ENCODE data around the gene PPP5C.
A peak's percentile ranks its signal among the peaks of the same experiment; 100 is the strongest.
"Not testable (repeated sequence)": the region's sequence is repeated elsewhere in the genome, so short reads cannot be mapped to it uniquely, and the experiment has no call there.

PPP5C gene

DNA sequence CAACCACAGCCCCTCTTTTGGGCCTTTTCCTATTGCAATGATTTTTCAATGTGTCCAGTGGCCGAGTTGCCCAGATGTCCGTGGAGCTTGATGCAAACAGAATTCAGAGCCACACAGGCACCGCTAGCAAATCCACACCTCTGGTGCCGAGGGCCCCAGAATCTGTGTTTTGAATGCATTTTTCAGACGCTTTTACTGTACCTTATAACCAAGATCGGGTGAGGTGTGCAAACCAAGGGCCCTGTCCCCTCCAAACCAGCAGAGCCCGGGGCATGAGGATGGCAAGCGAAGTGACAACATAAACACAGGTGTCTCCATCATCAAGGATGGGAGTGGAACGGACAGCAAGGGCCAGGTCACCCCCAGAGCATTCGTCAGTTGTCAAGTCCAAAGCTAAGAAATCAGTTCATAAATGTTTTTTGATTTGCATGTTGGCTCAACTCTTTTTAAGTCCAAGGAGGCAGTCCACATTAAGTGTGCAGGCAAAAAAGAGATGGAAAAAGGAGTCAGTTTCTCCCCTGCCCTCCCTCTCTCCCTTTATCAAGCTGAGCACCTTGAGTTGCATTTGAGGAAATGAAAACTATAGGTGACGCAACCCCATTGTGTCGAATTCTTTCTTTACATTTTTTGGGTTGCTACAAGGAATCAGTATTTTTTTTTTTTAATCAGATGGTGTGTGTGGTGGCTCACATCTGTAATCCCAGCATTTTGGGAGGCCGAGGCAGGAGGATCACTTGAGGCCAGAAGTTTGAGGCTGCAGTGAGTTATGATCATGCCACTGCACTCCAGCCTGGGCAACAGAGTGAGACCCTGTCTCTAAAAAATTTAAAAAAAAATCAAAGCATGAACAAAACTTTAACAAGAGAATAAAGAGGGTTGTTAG is 63.6 kb downstream of the PPP5C start:
- no peak for DNase-seq (ENCODE audit: low spot score)

GRCh38 chr19:46411088-46411924 is 64.4 kb downstream of the PPP5C start:
- DNase-seq (ENCODE audit: low spot score): no peak

GRCh38 chr19:46411925-46412649 is 65.2 kb downstream of the PPP5C start:
- no peak for DNase-seq (ENCODE audit: low spot score)

DNA sequence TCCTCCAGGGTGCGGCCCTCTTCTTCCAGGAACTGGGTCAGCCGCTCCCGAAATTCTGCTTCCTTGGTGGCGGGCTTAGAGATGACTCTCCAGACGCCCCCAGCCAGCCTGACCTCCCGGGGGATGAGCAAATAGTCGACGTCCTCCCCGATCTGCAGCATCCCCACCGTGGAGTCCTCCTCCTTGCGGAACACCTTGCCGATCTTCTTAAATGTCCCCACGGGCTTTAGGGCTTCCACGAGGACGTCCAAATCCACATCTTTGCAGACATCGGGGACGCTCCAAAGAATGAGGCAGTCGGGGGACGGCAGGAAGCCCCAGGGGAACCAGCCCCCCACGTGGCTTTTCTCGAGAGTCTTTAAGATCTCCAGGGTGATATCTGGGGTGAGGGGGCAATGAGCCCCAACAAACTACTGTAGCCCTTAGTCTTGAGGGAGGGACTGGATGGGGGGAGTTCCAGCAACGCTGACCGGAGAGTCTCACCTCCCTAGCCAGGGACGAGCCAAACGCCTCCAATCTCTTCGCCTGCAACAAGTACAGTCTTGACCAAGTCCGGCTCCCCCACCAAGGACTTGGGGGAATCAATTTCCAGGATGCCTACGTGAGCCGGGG is 65.9 kb downstream of the PPP5C start:
- DNase-seq (ENCODE audit: low spot score): no peak

- DNase-seq (ENCODE audit: low spot score): peak; percentile 70
Measured at GRCh38 chr19:46413262-46414031, 66.6 kb downstream of the PPP5C start, which contains the start of gene CCDC8. CCDC8 (minus strand) TSS chr19:46413564; CDS start chr19:46412810, 754 bp downstream.

GRCh38 chr19:46414899-46415298 is 68.0 kb downstream of the PPP5C start:
- DNase-seq (ENCODE audit: low spot score): not testable (repeated sequence)

GRCh38 chr19:46415804-46416709 is 69.2 kb downstream of the PPP5C start:
- peak; percentile 93 for DNase-seq (ENCODE audit: low spot score)

DNA sequence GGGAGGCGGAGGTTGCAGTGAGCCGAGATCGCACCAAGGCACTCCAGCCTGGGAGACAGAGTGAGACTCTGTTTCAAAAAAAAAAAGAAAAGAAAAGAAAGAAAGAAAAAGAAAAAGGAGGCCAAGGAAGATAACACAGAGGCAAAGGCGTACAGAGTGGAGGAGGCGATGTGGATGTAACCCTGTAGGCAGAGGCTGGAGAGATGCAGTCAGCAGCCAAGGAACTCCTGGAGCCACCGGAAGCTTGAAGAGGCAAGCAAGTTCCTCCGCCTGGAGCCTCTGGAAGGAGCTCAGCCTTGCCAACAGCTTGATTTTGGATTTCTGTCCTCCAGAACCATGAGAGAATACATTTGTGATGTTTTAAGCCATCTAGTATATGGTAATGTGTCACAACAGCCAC is 73.2 kb downstream of the PPP5C start:
- DNase-seq (ENCODE audit: low spot score): no peak

DNA sequence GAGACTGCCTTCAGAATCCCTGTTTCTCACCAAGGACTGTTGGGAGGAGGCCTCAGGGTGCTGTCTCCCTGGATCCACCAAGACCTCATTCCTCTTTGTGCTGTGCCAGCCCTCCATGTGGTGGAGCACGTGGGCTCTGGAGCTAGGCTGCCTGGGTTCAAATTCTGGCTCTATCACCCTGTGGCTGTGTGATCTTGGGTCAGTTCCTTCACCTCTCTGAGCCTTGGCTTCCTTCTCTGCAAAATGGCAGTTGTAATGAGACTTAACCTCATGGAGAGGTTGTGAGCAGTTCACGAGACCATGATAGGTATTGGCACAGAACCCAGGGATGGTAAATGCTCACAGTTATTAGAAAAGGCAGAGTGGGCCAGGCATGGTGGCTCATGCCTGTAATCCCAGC is 75.5 kb downstream of the PPP5C start:
- DNase-seq (ENCODE audit: low spot score): no peak

- DNase-seq (ENCODE audit: low spot score): no peak
Measured at GRCh38 chr19:46423188-46423587, 76.3 kb downstream of the PPP5C start.

DNA sequence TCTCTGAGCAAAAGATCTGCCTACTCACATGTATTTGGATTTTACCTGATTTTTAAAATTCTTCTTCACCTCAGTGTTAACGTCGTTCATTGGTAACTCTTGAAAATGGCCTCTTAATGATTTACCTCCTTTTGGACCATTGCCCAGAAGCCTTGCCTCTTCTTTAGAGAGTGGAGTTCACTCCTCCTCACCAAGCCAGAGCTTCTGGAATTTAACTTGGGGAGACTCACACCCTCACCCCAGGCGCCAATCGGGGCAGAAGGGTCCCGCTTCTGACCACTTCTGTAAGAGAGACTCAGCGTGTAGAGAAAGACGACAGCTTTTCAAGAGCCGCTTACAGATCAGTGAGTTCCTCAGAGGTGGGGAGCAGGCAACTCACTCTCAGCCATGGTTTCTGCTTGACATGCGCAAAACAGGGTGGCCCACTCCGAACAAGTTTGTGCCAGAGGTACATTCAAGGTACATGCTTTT is 79.2 kb downstream of the PPP5C start:
- DNase-seq (ENCODE audit: low spot score): no peak

- DNase-seq (ENCODE audit: low spot score): peak; percentile 94
Measured at GRCh38 chr19:46426506-46427162, 79.7 kb downstream of the PPP5C start.

DNA sequence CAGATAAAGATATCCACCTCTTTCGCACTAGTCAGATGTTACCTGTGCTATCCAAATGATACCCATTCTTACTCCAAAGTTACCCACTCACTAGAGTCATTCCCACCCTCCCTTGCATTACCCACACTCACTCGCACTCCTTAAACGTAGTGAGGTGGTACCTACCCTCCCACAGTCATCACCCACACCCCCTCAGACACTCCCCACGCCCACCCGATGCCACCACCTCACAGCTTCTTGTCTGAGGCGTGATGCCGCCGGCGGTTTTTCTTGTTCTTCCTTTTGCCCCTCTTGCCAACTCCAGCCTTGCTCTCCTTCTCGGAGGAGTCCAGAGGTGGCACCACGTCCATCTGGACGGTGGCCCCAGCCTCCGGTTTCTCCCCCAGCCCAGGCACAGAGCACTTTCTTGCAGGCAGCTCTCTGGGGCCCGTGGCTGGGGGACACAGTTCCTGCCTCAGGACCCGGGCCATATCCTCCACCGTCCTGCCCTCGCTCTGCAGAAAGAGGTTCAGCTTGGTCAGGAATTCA is 80.7 kb downstream of the PPP5C start:
- DNase-seq (ENCODE audit: low spot score): no peak

DNA sequence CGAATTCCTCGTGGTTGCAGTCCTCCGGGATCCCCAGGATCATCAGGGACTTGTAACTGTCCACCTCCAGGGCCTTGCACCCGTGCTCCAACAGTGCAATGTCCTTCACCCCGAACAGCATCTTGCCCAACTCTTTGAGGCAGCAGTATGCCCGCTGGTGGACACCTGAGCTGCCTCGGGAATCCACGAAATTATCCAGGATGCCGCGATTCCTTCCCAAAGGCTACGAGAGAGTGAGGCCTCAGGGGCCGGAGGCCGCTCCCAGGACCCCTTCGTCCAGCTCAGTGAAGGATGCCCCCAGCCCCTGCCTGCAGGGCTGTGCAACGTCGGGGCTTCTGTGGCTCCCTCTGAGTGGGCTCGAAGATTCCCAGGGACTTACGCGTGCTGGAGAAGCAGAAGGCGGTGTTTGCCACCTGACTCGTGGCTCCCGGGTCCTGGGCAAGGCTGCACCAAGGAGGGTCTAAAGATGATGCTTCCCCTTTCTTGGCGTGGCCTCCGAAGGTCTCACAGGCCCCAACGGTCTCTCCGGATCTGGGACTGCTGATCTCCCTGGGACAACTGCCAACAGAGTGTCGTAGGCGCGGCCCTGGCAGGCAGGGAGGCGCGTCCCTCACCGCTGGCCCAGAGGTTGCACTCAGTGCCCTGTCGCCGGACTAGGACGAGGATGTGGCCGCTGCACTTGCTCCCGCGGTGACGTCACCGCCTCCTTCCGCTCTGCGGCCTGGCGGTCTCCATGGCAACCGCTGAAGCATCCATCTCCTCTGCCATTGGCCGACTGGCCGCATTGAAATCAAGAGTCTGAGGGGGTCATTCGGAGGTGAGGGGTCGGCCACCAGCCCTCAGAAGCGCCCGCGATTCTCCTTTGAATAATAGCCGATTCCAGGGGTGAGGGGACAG is 81.6 kb downstream of the PPP5C start, which contains the start of gene PNMA8C:
Gene PNMA8C (minus strand): TSS at position 698 of the 897 bp plus-strand sequence. CDS start 577 bp downstream, at position 121.
- peak; percentile 71 for DNase-seq (ENCODE audit: low spot score)

DNA sequence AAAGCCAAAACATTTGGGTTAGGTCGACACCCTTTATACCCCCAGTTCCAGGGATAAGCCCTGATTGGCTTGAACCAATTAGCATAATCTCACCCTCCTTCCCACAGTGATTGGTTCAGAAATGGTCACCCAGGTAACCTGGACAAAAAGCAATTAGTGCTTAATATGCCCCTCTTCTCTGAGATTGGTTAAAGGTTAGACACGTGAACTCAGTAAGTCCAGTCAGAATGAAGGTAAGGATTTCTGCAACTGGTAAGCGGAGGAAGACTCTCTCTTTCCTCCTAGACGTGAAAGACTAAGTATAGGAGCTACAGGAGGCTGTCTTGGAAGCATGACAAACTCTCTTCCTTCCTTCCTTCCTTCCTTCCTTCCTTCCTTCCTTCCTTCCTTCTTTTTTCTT is 83.1 kb downstream of the PPP5C start:
- DNase-seq (ENCODE audit: low spot score): no peak

- DNase-seq (ENCODE audit: low spot score): no peak
Measured at GRCh38 chr19:46431824-46432223, 84.9 kb downstream of the PPP5C start.

DNA sequence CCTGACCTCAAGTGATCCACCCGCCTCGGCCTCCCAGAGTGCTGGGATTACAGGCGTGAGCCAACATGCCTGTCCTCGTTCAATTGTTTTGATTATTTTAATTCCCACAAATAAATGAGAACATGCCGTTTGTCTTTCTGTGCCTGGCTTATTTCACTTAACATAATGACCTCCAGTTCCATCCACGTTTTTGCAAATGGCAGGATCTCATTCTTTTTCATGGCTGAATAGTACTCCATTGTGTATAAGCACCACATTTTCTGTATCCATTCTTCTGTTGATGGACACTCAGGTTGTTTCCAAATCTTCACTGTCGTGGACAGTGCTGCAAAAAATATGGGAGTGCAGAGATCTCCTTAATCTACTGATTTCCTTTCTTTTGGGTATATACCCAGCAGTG is 86.6 kb downstream of the PPP5C start:
- not testable (repeated sequence) for DNase-seq (ENCODE audit: low spot score)

- DNase-seq (ENCODE audit: low spot score): no peak
Measured at GRCh38 chr19:46435009-46435408, 88.1 kb downstream of the PPP5C start.
